ENCODE results near the gene FAM177A1.
"Not testable (repeated sequence)": the region's sequence is repeated elsewhere in the genome, so short reads cannot be mapped to it uniquely, and the experiment has no call there.

The FAM177A1 gene

DNA sequence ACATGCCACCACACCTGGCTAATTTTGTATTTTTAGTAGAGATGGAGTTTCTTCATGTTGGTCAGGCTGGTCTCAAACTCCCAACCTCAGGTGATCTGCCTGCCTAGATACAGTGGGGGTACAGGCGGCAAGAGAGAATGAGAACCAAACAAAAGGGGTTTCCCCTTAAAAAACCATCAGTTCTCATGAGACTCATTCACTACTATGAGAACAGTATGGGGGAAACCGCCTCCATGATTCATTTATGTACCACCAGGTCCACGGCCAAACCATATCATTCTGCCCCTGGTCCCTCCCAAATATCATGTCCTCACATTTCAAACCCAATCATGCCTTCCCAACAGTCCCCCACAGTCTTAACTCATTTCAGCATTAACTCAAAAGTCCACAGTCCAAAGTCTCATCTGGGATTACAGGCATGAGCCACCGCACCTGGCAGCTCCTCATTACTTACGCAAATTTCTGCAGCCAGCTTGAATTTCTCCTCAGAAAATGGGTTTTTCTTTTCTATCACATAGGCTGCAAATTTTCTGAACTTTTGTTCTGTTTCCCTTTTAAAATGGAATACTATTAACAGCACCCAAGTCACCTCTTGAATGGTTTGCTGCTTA is 11.0 kb upstream of the FAM177A1 start:
- H3K9ac ChIP-seq (ENCODE audit: low read depth in 1 of 2, low read length in 2 of 2); H3K9me3 ChIP-seq (ENCODE audit: control insufficient read depth in 1 of 2, low read length in 2 of 2); H3K27me3 ChIP-seq (ENCODE audit: control insufficient read depth in 1 of 2, insufficient read depth in 2 of 2, low read length in 2 of 2); H3K4me3 ChIP-seq (ENCODE audit: low read depth in 1 of 2, low read length in 2 of 2); H3K27ac ChIP-seq (ENCODE audit: low read depth, low read length); H3K4me1 ChIP-seq (ENCODE audit: control insufficient read depth in 1 of 2, insufficient read depth in 2 of 2, low read length in 2 of 2): not testable (repeated sequence)
- peaks cover 0 to 14% of the 10 kb centered on the region in 2 donors for H3K36me3 ChIP-seq (ENCODE audit: control insufficient read depth in 1 of 2, insufficient read depth in 2 of 2, low read length in 2 of 2)

DNA sequence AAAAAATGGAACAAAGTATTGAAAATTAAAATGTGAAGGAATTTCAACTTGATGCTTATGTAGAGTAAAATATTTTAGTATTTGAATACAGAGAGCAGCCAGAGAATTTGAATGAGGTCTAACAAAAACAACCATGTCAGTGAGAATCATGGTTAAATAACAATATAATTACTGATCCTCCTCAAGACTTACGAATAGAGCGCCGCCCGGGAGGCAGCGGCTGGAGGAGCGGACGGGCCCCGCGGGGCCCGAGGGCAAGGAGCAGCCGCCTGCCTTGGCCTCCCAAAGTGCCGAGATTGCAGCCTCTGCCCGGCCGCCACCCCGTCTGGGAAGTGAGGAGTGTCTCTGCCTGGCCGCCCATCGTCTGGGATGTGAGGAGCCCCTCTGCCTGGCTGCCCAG is 7.8 kb upstream of the FAM177A1 start:
- not testable (repeated sequence) for H3K9ac ChIP-seq (ENCODE audit: low read depth in 1 of 2, low read length in 2 of 2); H3K27me3 ChIP-seq (ENCODE audit: control insufficient read depth in 1 of 2, insufficient read depth in 2 of 2, low read length in 2 of 2); H3K27ac ChIP-seq (ENCODE audit: low read depth, low read length); H3K4me3 ChIP-seq (ENCODE audit: low read depth in 1 of 2, low read length in 2 of 2); H3K4me1 ChIP-seq (ENCODE audit: control insufficient read depth in 1 of 2, insufficient read depth in 2 of 2, low read length in 2 of 2); H3K9me3 ChIP-seq (ENCODE audit: control insufficient read depth in 1 of 2, low read length in 2 of 2); H3K36me3 ChIP-seq (ENCODE audit: control insufficient read depth in 1 of 2, insufficient read depth in 2 of 2, low read length in 2 of 2)

- H3K27ac ChIP-seq (ENCODE audit: low read depth, low read length): no peak overlapping the region
These were observed 3.4 kb upstream of the FAM177A1 start for GRCh38 chr14:35042632-35043031.

DNA sequence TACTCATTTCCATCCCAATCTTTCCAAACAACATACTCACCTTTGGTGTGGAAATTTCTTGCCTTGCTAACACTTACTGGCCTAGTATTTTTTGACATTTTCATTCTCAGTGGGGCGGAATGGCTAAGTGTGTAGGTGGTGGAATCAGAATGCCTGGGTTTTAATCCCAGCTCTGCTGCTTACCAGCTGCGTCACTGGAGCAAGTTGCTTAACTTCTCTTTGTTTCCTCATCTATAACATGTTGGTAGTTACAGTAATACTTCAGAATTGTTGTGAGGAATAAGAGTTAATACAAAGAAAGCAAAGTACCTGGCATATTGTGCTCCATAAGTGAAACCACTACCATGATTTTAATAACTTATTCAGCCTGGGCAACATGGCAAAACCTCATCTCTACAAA is 3.0 kb upstream of the FAM177A1 start:
- Histone ChIP-seq H3K27ac (ENCODE audit: low read depth, low read length) (no peak overlapping the region), H3K27me3 (ENCODE audit: control insufficient read depth in 1 of 2, insufficient read depth in 2 of 2, low read length in 2 of 2) (no peaks in the 10 kb centered on the region), H3K4me1 (ENCODE audit: control insufficient read depth in 1 of 2, insufficient read depth in 2 of 2, low read length in 2 of 2) (no peaks in the 10 kb centered on the region), H3K36me3 (ENCODE audit: control insufficient read depth in 1 of 2, insufficient read depth in 2 of 2, low read length in 2 of 2) (no peaks in the 10 kb centered on the region), H3K9me3 (ENCODE audit: control insufficient read depth in 1 of 2, low read length in 2 of 2) (no peaks in the 10 kb centered on the region), H3K9ac (ENCODE audit: low read depth in 1 of 2, low read length in 2 of 2) (no peak overlapping the region), H3K4me3 (ENCODE audit: low read depth in 1 of 2, low read length in 2 of 2) (no peak overlapping the region)

More at GRCh38 chr14:35042632-35043031, 3.4 kb upstream of the FAM177A1 start:
- Histone ChIP-seq H3K27me3 (ENCODE audit: control insufficient read depth in 1 of 2, insufficient read depth in 2 of 2, low read length in 2 of 2) (no peaks in the 10 kb centered on the region), H3K9me3 (ENCODE audit: control insufficient read depth in 1 of 2, low read length in 2 of 2) (no peaks in the 10 kb centered on the region), H3K4me1 (ENCODE audit: control insufficient read depth in 1 of 2, insufficient read depth in 2 of 2, low read length in 2 of 2) (no peaks in the 10 kb centered on the region), H3K36me3 (ENCODE audit: control insufficient read depth in 1 of 2, insufficient read depth in 2 of 2, low read length in 2 of 2) (no peaks in the 10 kb centered on the region), H3K9ac (ENCODE audit: low read depth in 1 of 2, low read length in 2 of 2) (no peak overlapping the region), H3K4me3 (ENCODE audit: low read depth in 1 of 2, low read length in 2 of 2) (no peak overlapping the region)

- no peaks in the 10 kb centered on the region for H3K4me1 ChIP-seq (ENCODE audit: control insufficient read depth in 1 of 2, insufficient read depth in 2 of 2, low read length in 2 of 2)
- H3K27me3 ChIP-seq (ENCODE audit: control insufficient read depth in 1 of 2, insufficient read depth in 2 of 2, low read length in 2 of 2): no peaks in the 10 kb centered on the region
- H3K4me3 ChIP-seq (ENCODE audit: low read depth in 1 of 2, low read length in 2 of 2): peak overlapping the region; percentile 74 to 88
- peak overlapping the region; percentile 90 for H3K27ac ChIP-seq (ENCODE audit: low read depth, low read length)
- peak overlapping the region; percentile 76 to 89 for H3K9ac ChIP-seq (ENCODE audit: low read depth in 1 of 2, low read length in 2 of 2)
- no peaks in the 10 kb centered on the region for H3K9me3 ChIP-seq (ENCODE audit: control insufficient read depth in 1 of 2, low read length in 2 of 2)
- peaks cover 0 to 3% of the 10 kb centered on the region in 2 donors for H3K36me3 ChIP-seq (ENCODE audit: control insufficient read depth in 1 of 2, insufficient read depth in 2 of 2, low read length in 2 of 2)
These were observed 904 bp upstream of the FAM177A1 start for GRCh38 chr14:35044939-35045797.

GRCh38 chr14:35045798-35046047 is 349 bp upstream of the FAM177A1 start:
- no peaks in the 10 kb centered on the region for H3K4me1 ChIP-seq (ENCODE audit: control insufficient read depth in 1 of 2, insufficient read depth in 2 of 2, low read length in 2 of 2)
- H3K4me3 ChIP-seq (ENCODE audit: low read depth in 1 of 2, low read length in 2 of 2): peak overlapping the region; percentile 74 to 88
- H3K27ac ChIP-seq (ENCODE audit: low read depth, low read length): peak overlapping the region; percentile 90
- no peaks in the 10 kb centered on the region for H3K9me3 ChIP-seq (ENCODE audit: control insufficient read depth in 1 of 2, low read length in 2 of 2)
- peaks cover 0 to 5% of the 10 kb centered on the region in 2 donors for H3K36me3 ChIP-seq (ENCODE audit: control insufficient read depth in 1 of 2, insufficient read depth in 2 of 2, low read length in 2 of 2)
- no peaks in the 10 kb centered on the region for H3K27me3 ChIP-seq (ENCODE audit: control insufficient read depth in 1 of 2, insufficient read depth in 2 of 2, low read length in 2 of 2)
- peak overlapping the region; percentile 76 to 89 for H3K9ac ChIP-seq (ENCODE audit: low read depth in 1 of 2, low read length in 2 of 2)

- Histone ChIP-seq H3K36me3 (ENCODE audit: control insufficient read depth in 1 of 2, insufficient read depth in 2 of 2, low read length in 2 of 2) (peaks cover 1 to 17% of the 10 kb centered on the region in 2 donors), H3K9me3 (ENCODE audit: control insufficient read depth in 1 of 2, low read length in 2 of 2) (no peaks in the 10 kb centered on the region), H3K4me1 (ENCODE audit: control insufficient read depth in 1 of 2, insufficient read depth in 2 of 2, low read length in 2 of 2) (no peaks in the 10 kb centered on the region), H3K27ac (ENCODE audit: low read depth, low read length) (peak overlapping the region; percentile 98), H3K4me3 (ENCODE audit: low read depth in 1 of 2, low read length in 2 of 2) (peak overlapping the region; percentile 88 to 91), H3K9ac (ENCODE audit: low read depth in 1 of 2, low read length in 2 of 2) (peak overlapping the region; percentile 89 to 97), H3K27me3 (ENCODE audit: control insufficient read depth in 1 of 2, insufficient read depth in 2 of 2, low read length in 2 of 2) (no peaks in the 10 kb centered on the region)
These were observed 872 bp downstream of the FAM177A1 start for GRCh38 chr14:35046751-35047536.

DNA sequence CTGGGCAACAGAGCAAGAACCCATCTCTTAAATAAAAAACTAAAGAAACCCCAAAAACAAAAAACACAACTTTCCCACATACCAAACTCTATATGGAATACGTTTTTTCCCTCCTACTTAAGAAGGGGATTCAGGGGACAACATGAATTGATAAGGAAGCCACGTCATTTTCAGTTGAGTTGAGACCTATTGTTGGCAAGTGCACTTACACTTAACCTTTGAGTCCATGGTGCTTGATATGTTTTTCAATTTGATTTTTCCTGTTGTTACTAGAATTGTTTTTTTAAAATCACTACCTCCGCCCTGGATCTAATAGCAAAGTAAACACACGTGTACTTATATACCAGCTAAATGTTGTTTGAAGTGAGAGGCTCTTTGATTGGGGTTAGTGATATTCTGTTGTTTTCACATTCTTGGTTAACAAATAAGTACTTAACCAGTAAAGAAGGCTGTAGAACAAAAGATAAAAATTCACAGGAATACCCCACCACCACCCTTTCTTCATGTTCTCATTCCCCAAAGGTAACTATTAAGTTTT is 2.0 kb downstream of the FAM177A1 start:
- H3K4me1 ChIP-seq (ENCODE audit: control insufficient read depth in 1 of 2, insufficient read depth in 2 of 2, low read length in 2 of 2): no peaks in the 10 kb centered on the region
- no peaks in the 10 kb centered on the region for H3K27me3 ChIP-seq (ENCODE audit: control insufficient read depth in 1 of 2, insufficient read depth in 2 of 2, low read length in 2 of 2)
- peak overlapping the region; percentile 88 to 91 for H3K4me3 ChIP-seq (ENCODE audit: low read depth in 1 of 2, low read length in 2 of 2)
- peak overlapping the region; percentile 1 to 89 for H3K9ac ChIP-seq (ENCODE audit: low read depth in 1 of 2, low read length in 2 of 2)
- peaks cover 2 to 24% of the 10 kb centered on the region in 2 donors for H3K36me3 ChIP-seq (ENCODE audit: control insufficient read depth in 1 of 2, insufficient read depth in 2 of 2, low read length in 2 of 2)
- no peaks in the 10 kb centered on the region for H3K9me3 ChIP-seq (ENCODE audit: control insufficient read depth in 1 of 2, low read length in 2 of 2)
- H3K27ac ChIP-seq (ENCODE audit: low read depth, low read length): peak overlapping the region; percentile 25

DNA sequence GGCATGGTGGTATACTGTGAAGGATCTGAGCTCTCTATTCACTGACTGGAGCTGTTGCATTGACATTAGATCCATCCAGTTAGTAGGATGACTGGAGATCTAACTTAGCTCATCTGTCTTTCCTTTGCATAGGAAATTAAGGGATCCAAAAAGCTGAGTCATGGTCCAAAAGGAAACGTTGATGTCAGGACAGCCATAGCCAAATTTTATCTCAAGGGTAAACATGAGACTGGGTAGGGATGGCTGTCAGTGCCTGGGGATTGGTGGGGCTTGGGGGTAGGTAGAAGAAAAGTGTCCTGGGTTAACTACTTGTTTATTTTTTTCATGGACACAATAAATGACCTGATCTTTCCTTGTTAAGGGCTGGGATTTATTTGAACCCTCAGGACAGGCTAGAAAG is 4.6 kb downstream of the FAM177A1 start:
- no peak overlapping the region for H3K27ac ChIP-seq (ENCODE audit: low read depth, low read length)
- no peaks in the 10 kb centered on the region for H3K4me1 ChIP-seq (ENCODE audit: control insufficient read depth in 1 of 2, insufficient read depth in 2 of 2, low read length in 2 of 2)
- no peaks in the 10 kb centered on the region for H3K9me3 ChIP-seq (ENCODE audit: control insufficient read depth in 1 of 2, low read length in 2 of 2)
- H3K9ac ChIP-seq (ENCODE audit: low read depth in 1 of 2, low read length in 2 of 2): no peak overlapping the region
- H3K27me3 ChIP-seq (ENCODE audit: control insufficient read depth in 1 of 2, insufficient read depth in 2 of 2, low read length in 2 of 2): no peaks in the 10 kb centered on the region
- no peak overlapping the region for H3K4me3 ChIP-seq (ENCODE audit: low read depth in 1 of 2, low read length in 2 of 2)
- peaks cover 2 to 31% of the 10 kb centered on the region in 2 donors for H3K36me3 ChIP-seq (ENCODE audit: control insufficient read depth in 1 of 2, insufficient read depth in 2 of 2, low read length in 2 of 2)

DNA sequence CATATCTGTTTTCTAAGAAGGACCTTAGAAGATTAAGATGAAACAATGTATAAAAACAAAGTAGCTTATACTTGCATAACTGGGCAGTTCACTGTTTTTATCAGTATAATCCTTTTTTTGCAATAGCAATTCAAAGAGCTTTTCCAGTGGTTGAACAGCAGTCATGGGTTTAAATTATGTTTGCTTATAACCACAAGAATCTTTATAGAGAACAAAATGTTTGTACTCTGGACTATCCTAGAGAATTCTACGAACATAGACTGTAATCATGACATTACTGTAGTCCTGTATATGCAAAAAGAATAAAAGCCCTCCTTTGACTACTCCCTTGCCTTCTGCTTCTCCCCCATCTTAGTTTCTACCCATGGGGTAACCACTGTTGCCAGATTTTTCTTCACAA is 5.7 kb downstream of the FAM177A1 start:
- Histone ChIP-seq H3K4me1 (ENCODE audit: control insufficient read depth in 1 of 2, insufficient read depth in 2 of 2, low read length in 2 of 2) (no peaks in the 10 kb centered on the region), H3K4me3 (ENCODE audit: low read depth in 1 of 2, low read length in 2 of 2) (no peak overlapping the region), H3K9ac (ENCODE audit: low read depth in 1 of 2, low read length in 2 of 2) (no peak overlapping the region), H3K27ac (ENCODE audit: low read depth, low read length) (no peak overlapping the region), H3K36me3 (ENCODE audit: control insufficient read depth in 1 of 2, insufficient read depth in 2 of 2, low read length in 2 of 2) (peaks cover 2 to 31% of the 10 kb centered on the region in 2 donors), H3K27me3 (ENCODE audit: control insufficient read depth in 1 of 2, insufficient read depth in 2 of 2, low read length in 2 of 2) (no peaks in the 10 kb centered on the region), H3K9me3 (ENCODE audit: control insufficient read depth in 1 of 2, low read length in 2 of 2) (no peaks in the 10 kb centered on the region)
